GM12875 (cell line): ENCODE data around the gene TUBGCP5.

Experiments used
- H3K4me3 ChIP-seq: one replicate; pipeline ENCODE4 v1.5.1; 2011; ENCODE audit warnings: low read depth, low read length, control low read depth
- TF ChIP-seq, protein P1 (sequence below): IDR thresholded peaks from 2 replicates; pipeline ENCODE4 v1.5.1; 2011; ENCODE audit warnings: low read depth, mild to moderate bottlenecking, control low read depth, inconsistent platforms, low read length, moderate library complexity, borderline replicate concordance; ENCODE audit not compliant: insufficient read depth

Gene TUBGCP5

DNA sequence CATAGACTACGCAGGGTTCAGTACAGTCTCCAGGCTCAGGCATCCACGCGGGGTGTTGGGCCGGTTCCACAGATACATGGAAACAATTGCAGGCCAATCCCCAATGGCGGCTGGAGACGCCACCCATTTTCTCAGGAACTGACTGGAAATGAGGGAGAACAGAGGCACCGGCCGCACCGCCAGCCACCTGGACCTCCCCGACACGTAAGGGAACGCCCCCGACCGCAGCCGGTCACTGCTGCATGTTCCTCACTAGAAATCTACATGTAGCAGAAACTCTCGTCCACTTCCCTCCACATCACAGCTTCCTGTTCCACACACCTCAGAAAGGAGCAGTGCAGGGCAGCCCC lies 88.4 kb downstream of the TUBGCP5 start:
- TF ChIP-seq, protein P1, sequence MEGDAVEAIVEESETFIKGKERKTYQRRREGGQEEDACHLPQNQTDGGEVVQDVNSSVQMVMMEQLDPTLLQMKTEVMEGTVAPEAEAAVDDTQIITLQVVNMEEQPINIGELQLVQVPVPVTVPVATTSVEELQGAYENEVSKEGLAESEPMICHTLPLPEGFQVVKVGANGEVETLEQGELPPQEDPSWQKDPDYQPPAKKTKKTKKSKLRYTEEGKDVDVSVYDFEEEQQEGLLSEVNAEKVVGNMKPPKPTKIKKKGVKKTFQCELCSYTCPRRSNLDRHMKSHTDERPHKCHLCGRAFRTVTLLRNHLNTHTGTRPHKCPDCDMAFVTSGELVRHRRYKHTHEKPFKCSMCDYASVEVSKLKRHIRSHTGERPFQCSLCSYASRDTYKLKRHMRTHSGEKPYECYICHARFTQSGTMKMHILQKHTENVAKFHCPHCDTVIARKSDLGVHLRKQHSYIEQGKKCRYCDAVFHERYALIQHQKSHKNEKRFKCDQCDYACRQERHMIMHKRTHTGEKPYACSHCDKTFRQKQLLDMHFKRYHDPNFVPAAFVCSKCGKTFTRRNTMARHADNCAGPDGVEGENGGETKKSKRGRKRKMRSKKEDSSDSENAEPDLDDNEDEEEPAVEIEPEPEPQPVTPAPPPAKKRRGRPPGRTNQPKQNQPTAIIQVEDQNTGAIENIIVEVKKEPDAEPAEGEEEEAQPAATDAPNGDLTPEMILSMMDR = no peak
- no peak overlapping the region for H3K4me3 ChIP-seq

DNA sequence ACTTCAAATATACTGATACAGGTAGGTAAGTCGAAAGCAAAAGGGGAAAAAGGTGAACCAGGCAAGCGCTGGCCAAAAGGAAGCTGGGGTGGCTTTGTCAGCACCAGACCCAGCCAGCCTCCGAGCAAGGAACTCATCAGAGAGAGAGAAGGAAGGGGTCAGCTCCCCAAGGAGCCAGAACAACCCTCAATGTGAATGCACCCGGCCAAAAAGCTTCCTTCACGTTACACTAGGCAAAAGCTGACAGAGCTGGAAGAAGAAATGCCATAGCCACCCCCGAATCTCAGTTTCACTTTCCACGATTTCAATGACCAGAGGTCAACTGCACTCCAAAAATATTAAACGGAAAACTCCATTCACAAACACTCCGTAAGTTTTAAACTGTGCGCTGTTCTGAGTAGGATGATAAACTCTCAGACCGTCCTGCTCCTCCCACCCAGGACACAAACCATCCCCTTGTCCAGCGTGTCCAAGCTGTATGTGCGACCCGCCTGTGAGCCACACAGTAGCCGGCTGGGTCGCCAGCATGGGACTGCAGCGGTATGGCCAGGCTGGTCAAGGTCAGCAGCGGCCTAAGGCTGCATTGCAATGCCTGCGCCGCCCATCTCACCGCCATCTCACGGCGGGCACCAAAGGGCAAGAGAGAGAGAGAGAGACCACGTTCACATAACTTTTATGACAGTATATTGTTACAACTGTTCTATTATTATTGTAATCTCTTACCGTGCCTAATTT lies 88.9 kb downstream of the TUBGCP5 start:
- H3K4me3 ChIP-seq = no peak overlapping the region
- TF ChIP-seq, protein P1 = no peak
